Mesenchymal stem cell (in vitro differentiated cells and primary cell): ENCODE measurements around the gene MED15.

Source experiments
- DNase-seq: peaks from one replicate; pipeline ENCODE4 v3.0.0-alpha.2; 2013
- H2AFZ ChIP-seq: one replicate; pipeline ENCODE4 v1.6.1; 2013; ENCODE audit warnings: low read depth, mild to moderate bottlenecking, control low read depth, inconsistent platforms, low read length, moderate library complexity
- H2AK5ac ChIP-seq: 2 replicates; pipeline ENCODE4 v1.6.1; 2013; ENCODE audit warnings: low read length, moderate library complexity, mild to moderate bottlenecking, inconsistent platforms; ENCODE audit not compliant: severe bottlenecking
- H2BK120ac ChIP-seq: one replicate; pipeline ENCODE4 v1.6.1; 2013; ENCODE audit warnings: low read depth, mild to moderate bottlenecking, inconsistent platforms, low read length, moderate library complexity
- H2BK12ac ChIP-seq, 2 experiments: one replicate each; pipeline ENCODE4 v1.6.1; 2013; ENCODE audit warnings: inconsistent platforms in 2 of 2, low read length in 2 of 2, mild to moderate bottlenecking in 2 of 2, moderate library complexity in 2 of 2, control low read depth in 1 of 2
- H2BK15ac ChIP-seq: one replicate; pipeline ENCODE4 v1.6.1; 2013; ENCODE audit warnings: mild to moderate bottlenecking, low read depth, inconsistent platforms; ENCODE audit not compliant: poor library complexity, severe bottlenecking
- H2BK5ac ChIP-seq: 2 replicates; pipeline ENCODE4 v1.6.1; 2013; ENCODE audit warnings: low read depth, mild to moderate bottlenecking, low read length, control low read depth, inconsistent platforms; ENCODE audit not compliant: poor library complexity, severe bottlenecking
- H3K14ac ChIP-seq, 2 experiments: one replicate each; pipeline ENCODE4 v1.6.1; 2013; ENCODE audit warnings: inconsistent platforms in 2 of 2, low read length in 2 of 2, control low read depth in 1 of 2, mild to moderate bottlenecking in 1 of 2, moderate library complexity in 1 of 2
- H3K18ac ChIP-seq, 2 experiments: one replicate each; pipeline ENCODE4 v1.6.1; 2013; ENCODE audit warnings: inconsistent platforms in 2 of 2, low read length in 2 of 2, control low read depth in 1 of 2, low read depth in 1 of 2, mild to moderate bottlenecking in 1 of 2
- H3K23ac ChIP-seq, 2 experiments: one replicate each; pipeline ENCODE4 v1.6.1; 2013; ENCODE audit warnings: inconsistent platforms in 2 of 2, low read length in 2 of 2, mild to moderate bottlenecking in 2 of 2, moderate library complexity in 2 of 2, control low read depth in 1 of 2
- H3K27ac ChIP-seq: 2 replicates; pipeline ENCODE4 v1.5.1; 2013; ENCODE audit warnings: mild to moderate bottlenecking, moderate library complexity, low read length, control low read depth, inconsistent platforms; ENCODE audit not compliant: poor library complexity, severe bottlenecking
- H3K27me3 ChIP-seq, 2 experiments: 2 replicates each; pipeline versions ENCODE4 v1.6.1 to v1.7.0; 2013; ENCODE audit warnings: low read length in 2 of 2, mild to moderate bottlenecking in 2 of 2, moderate library complexity in 2 of 2, control low read depth in 1 of 2, inconsistent platforms in 1 of 2; ENCODE audit not compliant: control insufficient read depth in 1 of 2, insufficient read depth in 1 of 2
- H3K36me3 ChIP-seq, 2 experiments: 2 replicates each; pipeline versions ENCODE4 v1.6.1 to v1.7.0; 2013; ENCODE audit warnings: low read length in 2 of 2, control low read depth in 1 of 2, inconsistent platforms in 1 of 2, low read depth in 1 of 2, mild to moderate bottlenecking in 1 of 2; ENCODE audit not compliant: insufficient read depth in 2 of 2, control insufficient read depth in 1 of 2
- H3K4ac ChIP-seq, 2 experiments: one replicate each; pipeline ENCODE4 v1.6.1; 2013; ENCODE audit warnings: inconsistent platforms in 2 of 2, low read length in 2 of 2, mild to moderate bottlenecking in 2 of 2, moderate library complexity in 2 of 2, control low read depth in 1 of 2, low read depth in 1 of 2
- H3K4me1 ChIP-seq: 2 replicates; pipeline ENCODE4 v1.6.1; 2013; ENCODE audit warnings: low read depth, low read length, control low read depth; ENCODE audit not compliant: control insufficient read depth, insufficient read depth
- H3K4me2 ChIP-seq: 2 replicates; pipeline ENCODE4 v1.6.1; 2013; ENCODE audit warnings: low read length, mild to moderate bottlenecking, inconsistent platforms; ENCODE audit not compliant: poor library complexity, severe bottlenecking
- H3K4me3 ChIP-seq, 2 experiments: 2 replicates each; pipeline versions ENCODE4 v1.5.1 to v1.7.0; 2013; ENCODE audit warnings: low read length in 2 of 2, mild to moderate bottlenecking in 2 of 2, control low read depth in 1 of 2, low read depth in 1 of 2; ENCODE audit not compliant: insufficient read depth in 1 of 2
- H3K79me1 ChIP-seq: replicated peaks from 2 replicates; pipeline ENCODE4 v1.6.1; 2013; ENCODE audit warnings: mild to moderate bottlenecking, control low read depth, low read length, inconsistent platforms; ENCODE audit not compliant: poor library complexity, severe bottlenecking
- H3K9ac ChIP-seq: 2 replicates; pipeline ENCODE4 v1.7.0; 2013; ENCODE audit warnings: mild to moderate bottlenecking, low read length, moderate library complexity
- H3K9me3 ChIP-seq: 2 replicates; pipeline ENCODE4 v1.7.0; 2013; ENCODE audit warnings: mild to moderate bottlenecking, low read length; ENCODE audit not compliant: control insufficient read depth
- H4K8ac ChIP-seq: one replicate; pipeline ENCODE4 v1.6.1; 2013; ENCODE audit warnings: inconsistent platforms, mild to moderate bottlenecking, low read length, moderate library complexity
- H4K91ac ChIP-seq: one replicate; pipeline ENCODE4 v1.6.1; 2013; ENCODE audit warnings: mild to moderate bottlenecking, low read length, inconsistent platforms
- WGBS: methylation state at CpG from one replicate; pipeline ENCODE4 v1.1.7; 2013; ENCODE audit warnings: mixed read lengths; 5-methylcytosine and 5-hydroxymethylcytosine counted together

The MED15 gene

DNA sequence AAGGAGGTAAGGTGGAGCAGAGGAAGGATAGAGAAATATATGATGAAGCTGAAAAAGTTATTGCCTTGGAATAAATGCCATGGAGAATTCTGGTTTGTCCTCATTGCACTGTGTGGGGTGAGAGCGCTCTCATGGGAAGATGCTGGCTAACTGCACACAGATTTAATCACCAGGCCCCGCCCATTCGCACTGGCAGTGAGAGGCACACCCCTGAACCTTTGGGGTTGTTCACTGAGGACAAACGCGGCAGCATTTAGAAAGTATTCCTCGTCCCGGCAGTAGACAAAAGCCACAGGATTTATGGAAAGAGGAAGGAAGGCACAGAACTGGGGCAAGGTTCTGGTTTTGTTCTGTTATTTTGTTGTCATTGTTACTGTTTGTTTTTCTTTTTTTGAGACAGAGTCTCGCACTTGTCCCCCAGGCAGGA, 70.2 kb downstream of the MED15 start:
- peaks cover 30% of the 10 kb centered on the region for H3K4me1 ChIP-seq
- no peak overlapping the region for H2AFZ ChIP-seq
- H2BK5ac ChIP-seq, result no peak overlapping the region
- no peak overlapping the region for H3K4ac ChIP-seq
- no peak overlapping the region for H2AK5ac ChIP-seq
- H3K23ac ChIP-seq, result no peak overlapping the region
- H3K79me1 ChIP-seq, result peaks cover 72% of the 10 kb centered on the region
- H3K36me3 ChIP-seq, result peaks cover 87 to 88% of the 10 kb centered on the region in 2 experiments
- H4K91ac ChIP-seq, result no peak overlapping the region
- H3K9me3 ChIP-seq, result no peaks in the 10 kb centered on the region
- H3K27me3 ChIP-seq, result no peaks in the 10 kb centered on the region
- no peak overlapping the region for H3K27ac ChIP-seq
- peak overlapping the region; percentile 37 for H3K9ac ChIP-seq
- no peak overlapping the region for H2BK12ac ChIP-seq
- no peak for DNase-seq
- WGBS, result 94% methylated on average over 8 of the region's 8 CpGs
- H3K4me3 ChIP-seq, result no peak overlapping the region
- no peak overlapping the region for H3K14ac ChIP-seq
- no peak overlapping the region for H3K18ac ChIP-seq
- no peak overlapping the region for H2BK15ac ChIP-seq
- H3K4me2 ChIP-seq, result no peak overlapping the region
- no peak overlapping the region for H4K8ac ChIP-seq
- no peak overlapping the region for H2BK120ac ChIP-seq

DNA sequence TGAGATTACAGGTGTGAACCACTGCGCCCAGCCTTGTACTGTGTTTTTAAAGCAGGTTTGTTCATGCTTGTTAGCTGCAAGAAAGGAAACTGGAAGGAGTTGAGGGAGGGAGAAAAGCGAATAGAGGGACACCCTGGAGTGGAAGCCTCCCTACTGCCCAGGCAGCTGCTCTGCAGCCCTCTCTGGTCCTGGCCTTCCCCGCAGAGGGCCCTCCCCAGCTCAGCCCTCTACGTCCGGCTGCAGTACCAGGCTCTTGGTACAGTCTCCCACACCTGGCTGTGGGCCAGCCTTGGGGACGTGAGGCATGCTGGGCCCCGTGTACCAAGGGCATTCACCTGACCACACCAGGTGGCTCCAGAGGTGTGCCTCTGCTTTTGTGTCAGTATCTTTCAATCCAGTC, 70.8 kb downstream of the MED15 start:
- Histone ChIP-seq H2BK12ac (no peak overlapping the region), H3K27ac (no peak overlapping the region), H4K91ac (no peak overlapping the region), H3K79me1 (peaks cover 76% of the 10 kb centered on the region), H3K4me1 (peaks cover 30% of the 10 kb centered on the region), H2AK5ac (no peak overlapping the region), H3K23ac (no peak overlapping the region), H3K4me3 (no peak overlapping the region), H2BK15ac (no peak overlapping the region), H3K27me3 (no peaks in the 10 kb centered on the region), H3K36me3 (peaks cover 87 to 88% of the 10 kb centered on the region in 2 experiments), H3K4ac (no peak overlapping the region), H3K9ac (no peak overlapping the region), H2BK5ac (no peak overlapping the region), H2AFZ (no peak overlapping the region), H3K14ac (no peak overlapping the region), H4K8ac (no peak overlapping the region), H3K4me2 (no peak overlapping the region), H3K18ac (no peak overlapping the region), H3K9me3 (no peaks in the 10 kb centered on the region), H2BK120ac (no peak overlapping the region)
- WGBS, result 83% methylated on average over 7 of the region's 7 CpGs
- DNase-seq, result no peak

DNA sequence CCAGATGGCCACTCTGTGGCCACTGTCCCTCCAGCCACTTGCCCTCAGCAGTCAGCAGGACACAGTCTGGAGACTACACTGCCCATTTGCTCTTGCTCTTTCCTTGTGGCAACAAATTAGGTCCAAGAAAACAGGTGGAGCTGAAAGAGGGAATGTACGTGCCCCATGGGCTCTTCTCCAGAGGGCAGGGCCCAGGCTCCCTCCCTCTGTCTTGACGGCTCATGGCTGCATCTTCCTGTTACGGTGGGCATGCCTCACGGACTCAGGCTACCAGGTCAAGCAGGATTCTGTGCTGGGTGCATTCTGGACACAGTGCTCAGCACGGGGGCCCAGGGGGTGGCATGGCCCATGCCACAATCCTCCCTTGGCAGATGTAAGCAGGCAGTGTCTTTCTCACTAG, 71.3 kb downstream of the MED15 start:
- no peak overlapping the region for H3K4me2 ChIP-seq
- H2AFZ ChIP-seq, result no peak overlapping the region
- H3K14ac ChIP-seq, result no peak overlapping the region
- H4K91ac ChIP-seq, result no peak overlapping the region
- no peaks in the 10 kb centered on the region for H3K27me3 ChIP-seq
- no peak overlapping the region for H3K27ac ChIP-seq
- peaks cover 78% of the 10 kb centered on the region for H3K79me1 ChIP-seq
- no peak overlapping the region for H3K4me3 ChIP-seq
- no peak overlapping the region for H2BK12ac ChIP-seq
- H3K9me3 ChIP-seq, result no peaks in the 10 kb centered on the region
- H3K23ac ChIP-seq, result no peak overlapping the region
- no peak for DNase-seq
- H2AK5ac ChIP-seq, result no peak overlapping the region
- peaks cover 87 to 90% of the 10 kb centered on the region in 2 experiments for H3K36me3 ChIP-seq
- H2BK120ac ChIP-seq, result no peak overlapping the region
- H2BK15ac ChIP-seq, result no peak overlapping the region
- no peak overlapping the region for H3K4ac ChIP-seq
- no peak overlapping the region for H4K8ac ChIP-seq
- no peak overlapping the region for H3K18ac ChIP-seq
- H3K9ac ChIP-seq, result no peak overlapping the region
- H2BK5ac ChIP-seq, result no peak overlapping the region
- peaks cover 30% of the 10 kb centered on the region for H3K4me1 ChIP-seq
- 93% methylated on average over 5 of the region's 5 CpGs for WGBS

- H3K23ac ChIP-seq, result no peak overlapping the region
- no peak overlapping the region for H4K91ac ChIP-seq
- no peaks in the 10 kb centered on the region for H3K27me3 ChIP-seq
- peaks cover 27% of the 10 kb centered on the region for H3K4me1 ChIP-seq
- DNase-seq, result no peak
- no peak overlapping the region for H2BK12ac ChIP-seq
- no peak overlapping the region for H4K8ac ChIP-seq
- no peaks in the 10 kb centered on the region for H3K9me3 ChIP-seq
- no peak overlapping the region for H2BK15ac ChIP-seq
- peaks cover 87 to 90% of the 10 kb centered on the region in 2 experiments for H3K36me3 ChIP-seq
- no peak overlapping the region for H3K4me3 ChIP-seq
- H2AK5ac ChIP-seq, result no peak overlapping the region
- 95% methylated on average over 11 of the region's 14 CpGs for WGBS
- H3K4me2 ChIP-seq, result no peak overlapping the region
- H3K79me1 ChIP-seq, result peaks cover 75% of the 10 kb centered on the region
- H3K9ac ChIP-seq, result no peak overlapping the region
- H3K14ac ChIP-seq, result no peak overlapping the region
- H3K18ac ChIP-seq, result no peak overlapping the region
- no peak overlapping the region for H2AFZ ChIP-seq
- no peak overlapping the region for H3K4ac ChIP-seq
- no peak overlapping the region for H3K27ac ChIP-seq
- H2BK120ac ChIP-seq, result no peak overlapping the region
- no peak overlapping the region for H2BK5ac ChIP-seq
Observed at GRCh38 chr22:20579273-20580120, 72.1 kb downstream of the MED15 start.
